ENCODE results near the gene GPX4. TPM values are rescaled to one million over a fixed set of nuclear protein-coding genes. Genes with fewer than 3 reads are reported as not detected.

The GPX4 gene
- total RNA-seq, 2 experiments from 2014 or later: 225 to 231 TPM

DNA sequence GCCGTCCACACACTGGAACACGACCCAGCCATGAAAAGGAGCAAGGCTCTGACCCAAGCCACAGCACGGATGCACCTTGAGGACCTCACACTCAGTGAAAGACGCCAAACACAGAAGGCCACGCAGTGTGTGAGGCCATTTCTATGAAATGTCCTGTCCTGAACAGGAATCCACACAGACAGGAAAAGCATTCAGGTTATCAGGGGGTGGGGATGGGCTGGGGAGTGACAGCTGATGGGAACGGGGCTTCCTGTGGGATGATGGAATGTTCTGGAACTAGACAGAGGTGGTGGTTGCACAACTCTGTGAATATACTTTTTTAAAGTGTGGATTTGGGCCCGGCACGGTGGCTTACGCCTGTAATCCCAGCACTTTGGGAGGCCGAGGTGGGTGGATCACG is 30.6 kb downstream of the GPX4 start:
- no peaks in the 10 kb centered on the region for H3K27me3 Mint-ChIP-seq
- DNase-seq: no peak
- H3K9me3 Mint-ChIP-seq: no peaks in the 10 kb centered on the region
- peaks cover 25% of the 10 kb centered on the region for H3K4me1 Mint-ChIP-seq
- H3K27ac Mint-ChIP-seq: peak overlapping the region; percentile 90
- peaks cover 9% of the 10 kb centered on the region for H3K36me3 Mint-ChIP-seq
- H3K4me3 Mint-ChIP-seq: no peak overlapping the region

DNA sequence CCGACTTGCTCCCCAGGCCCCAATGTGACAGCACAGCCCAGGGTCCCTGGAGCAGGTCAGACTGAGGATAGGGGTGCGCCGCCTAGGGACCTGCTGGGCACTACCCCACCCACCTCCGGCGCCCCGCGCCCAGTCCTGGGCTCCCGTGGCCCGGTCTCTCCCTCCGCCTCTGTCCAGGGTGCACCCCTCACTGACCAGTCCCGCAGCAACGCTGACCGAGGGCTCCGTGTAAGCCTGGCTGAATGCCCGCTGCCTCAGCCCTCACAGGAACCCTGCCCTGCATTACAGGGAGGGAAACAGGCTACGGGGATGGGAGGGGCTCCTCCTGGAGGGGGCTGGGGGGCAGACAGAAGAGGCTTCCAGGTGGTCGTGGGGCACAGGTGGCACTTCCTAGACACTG is 31.7 kb downstream of the GPX4 start:
- Mint-ChIP-seq H3K9me3 (peaks cover 2% of the 10 kb centered on the region), H3K36me3 (peaks cover 16% of the 10 kb centered on the region), H3K27me3 (no peaks in the 10 kb centered on the region), H3K4me1 (peaks cover 19% of the 10 kb centered on the region), H3K27ac (no peak overlapping the region), H3K4me3 (no peak overlapping the region)
- no peak for DNase-seq

DNA sequence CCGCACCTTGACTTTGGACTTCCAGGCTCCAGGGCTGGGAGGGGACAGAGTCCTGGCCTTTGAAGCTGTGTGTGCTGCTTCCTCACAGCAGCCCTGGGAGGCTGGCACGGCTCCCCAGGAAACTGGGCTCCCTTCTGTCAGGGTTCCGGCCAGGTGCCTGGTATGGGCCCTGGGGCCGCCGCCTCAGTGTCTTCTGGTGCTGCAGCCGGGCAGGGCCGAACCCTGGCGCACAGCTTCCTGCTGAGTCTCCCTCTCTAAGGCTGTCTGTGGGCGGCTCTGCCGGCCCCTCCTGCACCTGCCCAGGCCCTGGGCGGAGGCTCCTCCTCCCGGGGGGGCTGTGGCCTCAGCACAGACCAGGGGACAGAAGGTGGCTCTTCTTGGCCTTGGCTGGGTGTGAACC is 32.4 kb downstream of the GPX4 start:
- Mint-ChIP-seq H3K4me3 (no peak overlapping the region), H3K9me3 (peaks cover 2% of the 10 kb centered on the region), H3K27ac (peak overlapping the region; percentile 54), H3K36me3 (peaks cover 16% of the 10 kb centered on the region), H3K27me3 (no peaks in the 10 kb centered on the region), H3K4me1 (peaks cover 16% of the 10 kb centered on the region)
- DNase-seq: no peak

DNA sequence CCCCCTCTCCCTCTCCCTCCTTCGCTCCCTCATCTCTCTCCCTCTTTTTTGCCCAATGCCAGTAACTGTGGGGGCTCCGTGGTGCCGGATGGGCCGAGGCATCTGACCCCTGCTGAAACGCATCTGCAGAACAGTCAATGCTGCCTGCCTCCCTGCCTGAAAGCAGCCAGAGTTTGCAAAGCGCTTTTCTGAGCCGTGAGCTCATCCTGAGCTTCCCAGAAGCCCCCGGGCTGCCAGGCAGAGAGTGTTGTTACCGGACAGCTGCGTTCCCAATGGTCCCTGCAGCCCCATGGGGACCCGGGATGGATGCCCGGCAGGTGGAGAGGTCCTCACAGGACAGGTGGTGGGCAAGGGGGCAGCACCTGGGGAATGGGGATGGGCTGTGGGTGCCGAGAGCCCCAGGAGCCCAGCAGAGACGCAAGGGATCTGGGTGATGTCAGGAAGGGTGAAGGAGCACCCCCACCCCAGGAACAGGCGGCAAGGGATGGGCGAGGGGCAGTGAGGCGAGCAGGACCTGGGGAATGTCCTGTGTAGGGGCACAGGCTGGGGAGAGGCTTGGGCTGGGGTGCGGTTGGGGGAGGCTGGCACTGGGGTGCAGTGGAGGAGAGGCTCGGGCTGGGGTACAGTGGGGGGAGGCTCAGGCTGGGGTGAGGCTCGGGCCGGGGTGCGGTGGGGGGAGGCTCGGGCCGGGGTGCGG is 33.0 kb downstream of the GPX4 start:
- Mint-ChIP-seq H3K36me3 (peaks cover 16% of the 10 kb centered on the region), H3K27me3 (no peaks in the 10 kb centered on the region), H3K4me3 (no peak overlapping the region), H3K4me1 (peaks cover 13% of the 10 kb centered on the region), H3K9me3 (peaks cover 2% of the 10 kb centered on the region), H3K27ac (peak overlapping the region; percentile 54)
- DNase-seq: no peak

DNA sequence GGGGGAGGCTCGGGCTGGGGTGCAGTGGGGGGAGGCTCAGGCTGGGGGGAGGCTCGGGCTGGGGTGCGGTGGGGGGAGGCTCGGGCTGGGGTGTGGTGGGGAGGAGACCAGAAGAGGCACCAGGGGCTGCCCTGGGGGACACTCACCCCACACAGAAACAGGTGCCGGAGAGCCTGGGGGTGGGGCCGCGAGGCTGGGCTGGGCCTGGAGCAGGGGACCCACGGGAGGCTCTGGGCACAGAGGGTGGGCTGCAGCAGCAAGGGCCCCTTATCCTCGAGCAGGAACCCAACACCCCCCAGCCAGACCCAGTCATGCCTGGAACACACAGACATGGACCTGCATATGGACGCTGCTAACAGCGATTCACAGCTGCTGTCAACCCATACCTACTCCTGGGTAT is 34.3 kb downstream of the GPX4 start:
- peaks cover 5% of the 10 kb centered on the region for H3K9me3 Mint-ChIP-seq
- H3K4me1 Mint-ChIP-seq: peaks cover 11% of the 10 kb centered on the region
- H3K4me3 Mint-ChIP-seq: no peak overlapping the region
- DNase-seq: no peak
- H3K27ac Mint-ChIP-seq: no peak overlapping the region
- H3K27me3 Mint-ChIP-seq: no peaks in the 10 kb centered on the region
- H3K36me3 Mint-ChIP-seq: peaks cover 23% of the 10 kb centered on the region

DNA sequence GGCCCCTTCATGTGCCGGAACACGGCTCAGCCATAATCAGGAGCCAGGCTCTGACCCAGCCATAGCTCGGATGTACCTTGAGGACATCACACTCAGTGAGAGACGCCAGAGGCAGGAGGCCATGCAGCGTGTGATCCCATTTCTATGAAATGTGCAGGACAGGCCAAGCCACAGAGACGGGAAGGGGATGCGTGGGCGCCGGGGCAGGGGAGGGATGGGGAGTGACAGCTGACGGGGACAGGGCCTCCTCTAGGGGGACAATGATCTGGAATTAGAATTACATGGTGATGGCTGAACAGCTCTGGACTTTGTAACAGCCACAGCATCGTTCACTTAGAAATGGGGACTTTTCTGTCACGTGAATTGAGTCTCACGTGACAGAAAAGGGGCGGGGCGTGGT is 35.3 kb downstream of the GPX4 start:
- peaks cover 5% of the 10 kb centered on the region for H3K9me3 Mint-ChIP-seq
- H3K36me3 Mint-ChIP-seq: peaks cover 25% of the 10 kb centered on the region
- no peaks in the 10 kb centered on the region for H3K27me3 Mint-ChIP-seq
- DNase-seq: no peak
- peaks cover 7% of the 10 kb centered on the region for H3K4me1 Mint-ChIP-seq
- no peak overlapping the region for H3K4me3 Mint-ChIP-seq
- no peak overlapping the region for H3K27ac Mint-ChIP-seq

DNA sequence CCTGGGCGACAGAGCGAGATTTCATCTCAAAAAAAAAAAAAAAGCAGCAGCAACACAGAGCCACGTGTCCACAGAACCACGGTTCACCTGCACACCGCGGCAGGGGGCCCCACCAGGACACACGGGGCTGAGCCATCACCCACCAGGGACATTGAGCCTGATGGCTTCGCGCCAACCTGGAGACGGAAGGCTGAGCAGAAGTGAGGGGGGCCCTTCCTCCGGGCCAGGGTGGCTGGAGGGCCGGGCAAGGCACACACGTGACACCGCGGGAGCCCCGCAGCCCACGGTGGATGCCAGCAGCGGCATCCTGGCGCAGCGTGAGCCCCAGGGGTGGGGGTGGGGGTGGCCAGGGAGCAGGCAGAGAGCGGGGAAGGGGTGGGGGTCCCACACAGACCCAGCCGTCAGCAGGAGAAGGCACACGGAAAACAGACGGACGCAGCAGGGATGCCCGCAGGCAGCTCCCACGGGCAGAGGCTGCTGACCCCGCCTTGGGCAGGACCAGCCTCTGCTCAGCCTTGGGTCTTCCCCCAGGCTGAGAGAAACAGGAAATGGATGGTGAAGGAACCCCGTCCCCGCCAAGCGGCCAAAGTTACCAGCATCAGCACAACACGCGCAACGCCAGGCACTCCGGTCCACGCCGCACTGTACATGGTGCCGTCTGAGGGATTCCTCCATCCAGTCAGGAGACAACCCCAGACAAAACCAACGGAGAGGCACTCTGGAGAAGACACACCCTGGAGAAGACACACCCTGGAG is 36.7 kb downstream of the GPX4 start:
- no peaks in the 10 kb centered on the region for H3K27me3 Mint-ChIP-seq
- DNase-seq: no peak
- H3K4me3 Mint-ChIP-seq: no peak overlapping the region
- H3K9me3 Mint-ChIP-seq: peaks cover 5% of the 10 kb centered on the region
- H3K4me1 Mint-ChIP-seq: peaks cover 5% of the 10 kb centered on the region
- peaks cover 33% of the 10 kb centered on the region for H3K36me3 Mint-ChIP-seq
- no peak overlapping the region for H3K27ac Mint-ChIP-seq

DNA sequence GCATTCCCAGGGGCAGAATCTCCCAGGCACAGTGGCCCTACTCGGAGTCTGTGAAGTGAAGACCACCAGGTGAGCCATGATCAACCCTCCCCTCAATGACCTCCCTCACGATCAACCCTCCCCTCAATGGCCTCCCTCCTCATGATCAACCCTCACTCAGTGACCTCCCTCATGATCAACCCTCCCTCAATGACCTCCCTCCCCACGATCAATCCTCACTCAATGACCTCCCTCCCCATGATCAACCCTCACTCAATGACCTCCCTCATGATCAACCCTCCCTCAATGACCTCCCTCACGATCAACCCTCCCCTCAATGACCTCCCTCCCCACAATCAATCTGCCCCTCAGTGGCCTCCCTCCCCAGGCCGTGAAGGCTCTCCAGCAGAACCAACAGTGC is 38.1 kb downstream of the GPX4 start:
- no peaks in the 10 kb centered on the region for H3K27me3 Mint-ChIP-seq
- no peaks in the 10 kb centered on the region for H3K4me1 Mint-ChIP-seq
- DNase-seq: no peak
- H3K36me3 Mint-ChIP-seq: peaks cover 33% of the 10 kb centered on the region
- H3K4me3 Mint-ChIP-seq: no peak overlapping the region
- peaks cover 5% of the 10 kb centered on the region for H3K9me3 Mint-ChIP-seq
- H3K27ac Mint-ChIP-seq: no peak overlapping the region

DNA sequence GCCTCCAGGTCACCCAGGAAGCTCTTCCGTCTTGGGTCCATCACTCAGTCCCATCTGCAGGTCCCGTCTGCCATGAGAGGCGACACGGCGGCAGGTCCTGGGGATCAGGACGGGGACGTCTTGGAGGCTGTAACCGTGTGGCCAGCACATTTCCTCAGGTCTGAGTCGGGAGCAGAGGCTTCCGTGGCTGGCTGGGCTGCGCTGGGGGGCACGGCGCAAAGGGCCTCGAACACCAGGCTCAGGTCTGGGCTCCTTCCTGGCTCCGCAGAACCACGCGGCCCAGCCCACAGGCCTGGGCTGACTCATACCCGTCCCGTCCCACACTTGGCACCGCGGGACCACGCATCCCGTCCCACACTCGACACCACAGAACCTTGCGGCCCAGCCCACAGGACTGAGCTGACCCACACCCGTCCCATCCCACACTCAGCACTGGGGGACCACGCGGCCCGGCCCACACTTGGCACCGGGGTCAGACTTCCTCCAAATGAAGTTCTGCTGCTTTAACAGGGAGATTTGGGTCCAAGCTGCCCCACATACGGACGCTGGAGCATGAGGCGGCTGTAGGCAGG is 40.1 kb downstream of the GPX4 start:
- Mint-ChIP-seq H3K4me1 (no peaks in the 10 kb centered on the region), H3K27ac (no peak overlapping the region), H3K9me3 (peaks cover 5% of the 10 kb centered on the region), H3K27me3 (no peaks in the 10 kb centered on the region), H3K4me3 (no peak overlapping the region), H3K36me3 (peaks cover 32% of the 10 kb centered on the region)
- no peak for DNase-seq

DNA sequence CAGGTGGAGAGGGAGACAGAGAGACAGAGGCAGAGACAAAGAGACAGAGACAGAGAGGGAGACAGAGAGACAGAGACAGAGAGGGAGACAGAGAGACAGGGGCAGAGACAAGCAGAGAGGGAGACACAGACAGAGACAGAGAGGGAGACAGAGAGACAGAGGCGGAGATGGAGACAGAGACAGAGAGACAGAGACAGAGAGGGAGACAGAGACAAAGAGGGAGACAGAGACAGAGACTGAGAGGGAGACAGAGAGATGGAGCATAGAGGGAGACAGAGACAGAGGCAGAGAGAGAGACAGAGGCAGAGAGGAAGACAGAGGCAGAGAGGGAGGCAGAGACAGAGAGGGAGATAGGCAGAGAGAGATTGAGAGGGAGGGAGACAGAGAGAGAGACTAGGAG is 40.9 kb downstream of the GPX4 start:
- no peak for DNase-seq
- peaks cover 25% of the 10 kb centered on the region for H3K36me3 Mint-ChIP-seq
- H3K27me3 Mint-ChIP-seq: no peaks in the 10 kb centered on the region
- H3K4me1 Mint-ChIP-seq: no peaks in the 10 kb centered on the region
- H3K27ac Mint-ChIP-seq: peak overlapping the region; percentile 14
- H3K4me3 Mint-ChIP-seq: no peak overlapping the region
- H3K9me3 Mint-ChIP-seq: peaks cover 4% of the 10 kb centered on the region

DNA sequence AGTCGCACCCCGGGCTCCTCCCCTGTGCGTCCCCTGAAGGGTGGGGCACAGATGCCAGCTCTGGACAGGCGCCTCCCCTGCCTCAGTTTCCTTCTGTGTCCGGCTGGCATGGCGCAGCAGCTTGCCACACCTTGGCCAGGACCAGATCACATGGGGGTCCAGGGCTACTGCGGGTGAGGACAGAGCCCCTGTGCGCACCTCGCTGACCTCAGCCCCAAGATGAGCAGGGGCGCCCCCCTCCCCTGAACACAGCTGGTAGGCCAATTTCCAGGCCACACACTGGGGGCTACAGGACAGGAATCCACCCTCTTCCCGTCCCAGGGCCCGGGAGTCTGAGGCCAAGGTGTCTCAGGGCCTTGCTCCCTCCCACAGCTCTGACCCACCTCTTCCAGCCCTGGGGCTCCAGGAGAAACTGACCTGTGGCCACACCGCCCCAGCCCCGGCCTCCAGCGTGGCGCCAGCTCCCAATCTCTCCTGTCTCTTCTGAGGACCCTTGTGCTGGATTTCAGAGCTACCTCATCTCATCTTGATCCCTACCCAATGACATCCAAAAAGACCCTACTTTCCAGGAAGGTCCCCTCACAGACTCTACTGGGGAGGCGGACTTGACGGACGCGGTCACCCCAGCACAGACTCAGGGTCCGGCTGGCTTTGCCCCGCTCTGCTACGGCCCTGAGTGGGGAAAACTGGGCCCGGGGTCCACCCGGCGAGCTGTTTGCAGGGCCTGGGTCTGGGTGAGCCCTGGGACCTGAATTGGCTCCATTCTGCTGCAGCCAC is 42.0 kb downstream of the GPX4 start:
- no peak overlapping the region for H3K4me3 Mint-ChIP-seq
- H3K27ac Mint-ChIP-seq: no peak overlapping the region

DNA sequence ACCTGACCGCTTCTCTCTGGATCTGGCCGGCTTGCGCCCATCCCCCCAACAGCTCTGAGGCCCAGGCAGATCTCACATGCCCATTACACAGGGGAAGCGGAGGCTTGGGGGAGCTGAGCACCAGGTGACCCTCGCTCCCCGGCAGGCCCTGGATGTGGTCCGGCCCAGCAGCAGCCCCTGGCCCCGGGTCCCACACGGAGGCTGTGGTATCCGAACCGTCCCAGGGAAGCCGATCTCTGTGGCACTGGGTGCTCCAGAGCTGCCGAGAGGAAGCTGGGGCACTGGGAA is 42.6 kb downstream of the GPX4 start:
- DNase-seq: no peak
- Mint-ChIP-seq H3K9me3 (peaks cover 4% of the 10 kb centered on the region), H3K27me3 (no peaks in the 10 kb centered on the region), H3K36me3 (peaks cover 20% of the 10 kb centered on the region), H3K27ac (no peak overlapping the region), H3K4me1 (no peaks in the 10 kb centered on the region), H3K4me3 (no peak overlapping the region)

More for the DNA sequence above, 42.0 kb downstream of the GPX4 start:
- H3K27me3 Mint-ChIP-seq: no peaks in the 10 kb centered on the region
- H3K36me3 Mint-ChIP-seq: peaks cover 20% of the 10 kb centered on the region
- peaks cover 4% of the 10 kb centered on the region for H3K9me3 Mint-ChIP-seq
- no peaks in the 10 kb centered on the region for H3K4me1 Mint-ChIP-seq
- no peak for DNase-seq

DNA sequence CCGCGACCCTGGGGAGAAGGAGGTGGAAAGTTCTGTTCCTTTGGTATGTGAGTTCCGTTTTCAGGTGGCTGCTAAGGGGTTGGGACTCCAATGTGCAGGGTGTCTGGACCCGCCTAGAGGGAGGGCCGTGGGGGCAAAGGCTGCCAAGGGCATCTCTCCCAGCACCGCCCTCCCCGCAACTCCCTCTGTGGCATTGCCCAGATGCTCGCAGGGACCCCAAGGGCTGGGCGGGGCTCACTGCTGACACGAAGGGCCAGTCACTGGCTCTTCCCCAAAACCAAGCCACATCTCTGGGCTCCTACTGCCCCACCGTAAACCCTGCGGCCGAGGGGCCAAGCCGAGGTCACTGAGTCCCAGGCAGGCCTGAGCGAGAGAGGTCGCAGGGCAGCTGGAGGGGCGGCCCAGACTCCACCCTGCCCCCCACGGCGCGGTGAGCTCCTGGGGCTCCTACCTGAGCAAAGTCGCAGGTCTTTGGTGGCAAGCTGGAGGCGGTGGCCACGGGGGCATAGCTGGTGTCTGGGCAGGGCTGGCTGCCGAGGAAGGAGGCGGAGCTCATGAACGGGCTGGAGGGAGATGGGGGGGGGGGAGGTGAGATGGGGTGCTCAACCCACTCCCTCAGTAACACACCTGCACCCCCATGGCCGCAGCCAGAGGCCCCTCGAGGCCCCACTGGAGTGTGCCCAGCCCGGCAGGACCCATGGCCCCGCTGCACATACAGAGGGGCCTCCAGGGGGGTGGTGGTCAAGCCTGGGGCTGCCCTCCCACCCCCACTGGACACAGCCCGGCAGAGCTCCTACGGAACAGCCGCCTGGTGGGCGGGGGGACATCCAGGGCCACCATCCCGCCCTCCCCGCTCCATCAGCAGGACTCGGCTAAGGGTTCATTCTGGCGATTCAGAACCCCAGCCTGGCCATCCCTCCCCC is 43.3 kb downstream of the GPX4 start:
- H3K4me3 Mint-ChIP-seq: no peak overlapping the region
- no peaks in the 10 kb centered on the region for H3K27me3 Mint-ChIP-seq
- H3K9me3 Mint-ChIP-seq: peaks cover under 1% of the 10 kb centered on the region
- no peak overlapping the region for H3K27ac Mint-ChIP-seq
- DNase-seq: no peak
- no peaks in the 10 kb centered on the region for H3K4me1 Mint-ChIP-seq
- peaks cover 17% of the 10 kb centered on the region for H3K36me3 Mint-ChIP-seq

DNA sequence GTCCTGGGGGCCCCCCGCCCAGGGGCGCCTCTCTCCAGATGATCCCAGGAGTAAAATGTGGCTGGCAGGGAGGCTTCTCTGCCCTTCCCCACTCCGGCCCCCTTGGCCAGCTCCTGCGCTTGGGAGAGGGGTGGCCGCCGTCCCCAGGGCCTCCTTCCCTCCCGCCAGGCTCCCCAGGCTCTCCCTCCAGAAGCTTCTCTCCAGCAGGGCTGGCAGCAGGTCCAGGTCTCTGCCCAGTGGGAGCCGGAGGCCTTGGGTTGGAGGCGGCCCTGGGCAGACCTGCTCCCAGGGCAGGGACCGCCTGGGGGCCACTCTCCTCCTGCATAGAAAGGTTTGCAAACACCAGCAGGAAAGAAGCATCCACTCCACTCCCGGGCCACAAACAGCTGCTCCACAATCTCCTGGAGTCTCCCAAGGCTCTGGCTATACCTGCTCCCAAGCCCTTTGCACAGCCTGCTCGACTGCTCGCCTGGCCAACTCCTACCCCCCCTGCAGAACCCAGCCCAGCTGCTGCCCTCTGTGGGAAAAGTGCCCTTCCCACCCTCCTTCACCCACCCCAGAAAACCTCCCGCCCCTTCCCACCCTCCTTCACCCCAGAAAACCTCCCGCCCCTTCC is 44.2 kb downstream of the GPX4 start:
- no peaks in the 10 kb centered on the region for H3K27me3 Mint-ChIP-seq
- no peak overlapping the region for H3K27ac Mint-ChIP-seq
- H3K4me1 Mint-ChIP-seq: no peaks in the 10 kb centered on the region
- peaks cover 14% of the 10 kb centered on the region for H3K36me3 Mint-ChIP-seq
- H3K4me3 Mint-ChIP-seq: no peak overlapping the region
- no peak for DNase-seq
- no peaks in the 10 kb centered on the region for H3K9me3 Mint-ChIP-seq
